H1 (cell line): ENCODE measurements around the gene NUAK1. TPM values are rescaled to one million over a fixed set of nuclear protein-coding genes. Genes with fewer than 3 reads are reported as not detected.

Experiments
- ASH2L ChIP-seq: fragments of 200-600, 300-600 bp; sonication (generic); IDR thresholded peaks from one replicate; pipeline ENCODE4 v1.7.1; 2017; ENCODE audit warnings: low read length
- EP300 ChIP-seq, 2 experiments: IDR thresholded peaks; 1 replicate in 1 of 2; 2 replicates in 1 of 2; pipeline ENCODE4 v1.6.1; 2011 to 2012; ENCODE audit warnings: low read depth in 2 of 2, low read length in 2 of 2, mild to moderate bottlenecking in 2 of 2, borderline replicate concordance in 1 of 2, inconsistent platforms in 1 of 2, moderate library complexity in 1 of 2
- HDAC6 ChIP-seq: IDR thresholded peaks from one replicate; pipeline ENCODE4 v1.7.1; 2012; ENCODE audit warnings: low read depth, mild to moderate bottlenecking, inconsistent platforms, low read length, moderate library complexity
- KDM4A ChIP-seq: IDR thresholded peaks from one replicate; pipeline ENCODE4 v1.7.1; 2012; ENCODE audit warnings: low read depth, mild to moderate bottlenecking, moderate library complexity, low read length, inconsistent platforms; ENCODE audit not compliant: severe bottlenecking
- SIN3A ChIP-seq, 2 experiments: IDR thresholded peaks in 1 of 2; conservative IDR thresholded peaks in 1 of 2; 2 replicates each; pipeline ENCODE4 v1.6.1; 2011 to 2012; ENCODE audit warnings: low read length in 2 of 2, improper control_type of control experiment in 1 of 2, low read depth in 1 of 2, mild to moderate bottlenecking in 1 of 2
- SIRT6 ChIP-seq: IDR thresholded peaks from one replicate; pipeline ENCODE4 v1.7.1; 2012; ENCODE audit warnings: low read length, inconsistent platforms
- TEAD4 ChIP-seq: IDR thresholded peaks from 2 replicates; pipeline ENCODE4 v1.6.1; 2012; ENCODE audit warnings: low read depth, low read length, inconsistent platforms, mixed read lengths
- polyA plus RNA-seq, 7 experiments: library from polyadenylated mRNA; depleted of rRNA in 3 of 7; stranded (reverse) in 5 of 7; unstranded in 2 of 7; fragments of >200 nt in 5 of 7; fragments of 200-250 nt in 2 of 7; gene quantifications; 1 replicate in 5 of 7; 2 replicates in 1 of 7; 4 replicates in 1 of 7; pipeline versions ENCODE4 v1.2.1 to v1.2.3, GENCODE V29; 2011 to 2013; ENCODE audit warnings: missing spikeins in 2 of 7, mixed read lengths in 2 of 7
- total RNA-seq: library from RNA; stranded (reverse); fragmentation: NEBNext Ultra II Directional; extraction: Animal tissue kit (Norgen Biotek cat#: 25700); gene quantifications from 2 replicates; pipeline ENCODE4 v1.2.1, GENCODE V29; 2021
- TF ChIP-seq, protein P1 (sequence below), 3 experiments: IDR thresholded peaks; 1 replicate in 2 of 3; 2 replicates in 1 of 3; pipeline versions ENCODE4 v1.5.1 to v1.6.1; 2011; ENCODE audit warnings: low read length in 3 of 3, mild to moderate bottlenecking in 3 of 3, inconsistent platforms in 2 of 3, low read depth in 1 of 3, moderate library complexity in 1 of 3; ENCODE audit not compliant: insufficient read depth in 1 of 3; ENCODE audit errors: control extremely low read depth in 1 of 3

NUAK1 gene
- total and polyA plus RNA-seq, 2 of the 8 experiments (the other 6 are each of a cell fraction or from before 2014, with no cell fraction given) = 6.7 to 18.2 TPM

DNA sequence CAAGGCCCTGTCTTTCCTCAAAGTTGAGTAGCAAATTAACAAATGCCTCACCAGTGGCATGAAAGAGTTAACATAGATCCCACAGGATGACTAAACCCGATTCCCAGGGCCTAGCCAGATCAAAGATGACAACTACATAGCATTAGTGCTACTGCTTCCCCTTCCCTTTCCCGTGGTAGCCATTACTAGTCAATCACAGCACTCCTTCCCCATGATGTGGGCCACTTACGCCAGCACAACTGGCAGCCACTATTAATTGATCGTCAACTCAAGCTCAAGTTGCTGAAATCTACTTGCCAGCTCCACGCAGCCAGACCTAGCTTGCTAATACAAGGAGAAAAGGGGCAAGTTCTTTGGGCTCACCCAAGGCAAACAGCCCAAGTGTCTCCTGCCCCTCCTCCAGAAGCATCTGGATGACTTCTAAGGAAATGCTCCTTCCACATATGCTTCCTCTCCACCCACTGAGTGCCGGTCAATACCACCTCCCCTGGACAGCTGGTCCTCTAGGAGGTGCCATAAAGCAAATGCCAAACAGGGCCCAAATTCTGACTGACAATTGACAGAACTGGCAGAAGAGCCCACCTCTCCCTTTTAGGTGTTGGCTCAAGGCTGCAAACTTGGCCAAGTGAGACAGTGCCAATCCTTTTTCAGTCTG lies 72.6 kb downstream of the NUAK1 start (continued):
- TF ChIP-seq, protein P1, sequence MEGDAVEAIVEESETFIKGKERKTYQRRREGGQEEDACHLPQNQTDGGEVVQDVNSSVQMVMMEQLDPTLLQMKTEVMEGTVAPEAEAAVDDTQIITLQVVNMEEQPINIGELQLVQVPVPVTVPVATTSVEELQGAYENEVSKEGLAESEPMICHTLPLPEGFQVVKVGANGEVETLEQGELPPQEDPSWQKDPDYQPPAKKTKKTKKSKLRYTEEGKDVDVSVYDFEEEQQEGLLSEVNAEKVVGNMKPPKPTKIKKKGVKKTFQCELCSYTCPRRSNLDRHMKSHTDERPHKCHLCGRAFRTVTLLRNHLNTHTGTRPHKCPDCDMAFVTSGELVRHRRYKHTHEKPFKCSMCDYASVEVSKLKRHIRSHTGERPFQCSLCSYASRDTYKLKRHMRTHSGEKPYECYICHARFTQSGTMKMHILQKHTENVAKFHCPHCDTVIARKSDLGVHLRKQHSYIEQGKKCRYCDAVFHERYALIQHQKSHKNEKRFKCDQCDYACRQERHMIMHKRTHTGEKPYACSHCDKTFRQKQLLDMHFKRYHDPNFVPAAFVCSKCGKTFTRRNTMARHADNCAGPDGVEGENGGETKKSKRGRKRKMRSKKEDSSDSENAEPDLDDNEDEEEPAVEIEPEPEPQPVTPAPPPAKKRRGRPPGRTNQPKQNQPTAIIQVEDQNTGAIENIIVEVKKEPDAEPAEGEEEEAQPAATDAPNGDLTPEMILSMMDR (IDR thresholded peaks at IDR 0.05; ENCODE audit: control extremely low read depth in 1 of 3, insufficient read depth in 1 of 3, low read depth in 1 of 3, low read length in 3 of 3) = no peak
- no peak for TF ChIP-seq KDM4A
- no peak for TF ChIP-seq ASH2L
- TF ChIP-seq SIN3A (conservative IDR thresholded peaks at IDR 0.05 in 1 of 2, IDR thresholded peaks at IDR 0.05 in 1 of 2; ENCODE audit: low read depth in 1 of 2, low read length in 2 of 2) = no peak
- TF ChIP-seq TEAD4 = no peak
- TF ChIP-seq SIRT6 = no peak
- no peak for TF ChIP-seq EP300 (IDR thresholded peaks at IDR 0.05; ENCODE audit: borderline replicate concordance in 1 of 2, low read depth in 2 of 2, low read length in 2 of 2)
- no peak for TF ChIP-seq HDAC6
